ENCODE measurements around the gene PAM.
A peak's percentile ranks its signal among the peaks of the same experiment; 100 is the strongest.

Gene PAM

GRCh38 chr5:102753889-102754766 is 977 bp upstream of the PAM start:
- Mint-ChIP-seq H3K27ac (peak overlapping the region; percentile 94), H3K4me1 (peaks cover 67% of the 10 kb centered on the region), H3K27me3 (ENCODE audit: low read depth, poor library complexity) (peaks cover 7% of the 10 kb centered on the region), H3K36me3 (ENCODE audit: low read depth) (peaks cover 8% of the 10 kb centered on the region), H3K4me3 (peak overlapping the region; percentile 85), H3K9me3 (peaks cover 10% of the 10 kb centered on the region)
- no peak for TF ChIP-seq CTCF (IDR thresholded peaks at IDR 0.05)
- DNase-seq = peak; percentile 12

- no peak for TF ChIP-seq CTCF (IDR thresholded peaks at IDR 0.05)
- Mint-ChIP-seq H3K4me3 (peak overlapping the region; percentile 95), H3K4me1 (peaks cover 64% of the 10 kb centered on the region), H3K36me3 (ENCODE audit: low read depth) (peaks cover 8% of the 10 kb centered on the region), H3K27me3 (ENCODE audit: low read depth, poor library complexity) (peaks cover 11% of the 10 kb centered on the region), H3K9me3 (peaks cover 10% of the 10 kb centered on the region), H3K27ac (peak overlapping the region; percentile 99)
- DNase-seq = peak; percentile 60
Measured at GRCh38 chr5:102755686-102756371, 724 bp downstream of the PAM start.

DNA sequence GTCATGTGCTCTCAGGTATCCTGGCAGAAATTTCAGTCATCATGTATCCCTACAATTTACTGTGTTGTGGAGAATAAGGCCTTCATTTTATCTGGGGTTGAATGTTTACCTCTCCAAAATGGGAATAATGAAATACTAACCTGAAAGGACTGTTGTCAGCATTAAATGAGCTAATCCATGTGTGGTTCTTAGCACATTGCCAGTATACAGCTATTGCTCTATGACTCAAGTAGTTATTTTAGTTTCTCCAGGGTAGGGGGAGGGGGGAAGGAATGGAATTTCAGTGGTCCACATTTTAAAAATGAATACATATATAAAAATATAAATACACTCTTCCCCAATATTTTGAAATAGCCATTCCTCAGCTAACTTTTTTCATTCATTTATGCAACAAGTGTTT is 3.5 kb downstream of the PAM start:
- TF ChIP-seq CTCF (IDR thresholded peaks at IDR 0.05) = no peak
- Mint-ChIP-seq H3K4me3 (no peak overlapping the region), H3K27ac (no peak overlapping the region), H3K36me3 (ENCODE audit: low read depth) (peaks cover under 1% of the 10 kb centered on the region), H3K9me3 (no peaks in the 10 kb centered on the region), H3K27me3 (ENCODE audit: low read depth, poor library complexity) (peaks cover 3% of the 10 kb centered on the region), H3K4me1 (peaks cover 65% of the 10 kb centered on the region)
- no peak for DNase-seq

DNA sequence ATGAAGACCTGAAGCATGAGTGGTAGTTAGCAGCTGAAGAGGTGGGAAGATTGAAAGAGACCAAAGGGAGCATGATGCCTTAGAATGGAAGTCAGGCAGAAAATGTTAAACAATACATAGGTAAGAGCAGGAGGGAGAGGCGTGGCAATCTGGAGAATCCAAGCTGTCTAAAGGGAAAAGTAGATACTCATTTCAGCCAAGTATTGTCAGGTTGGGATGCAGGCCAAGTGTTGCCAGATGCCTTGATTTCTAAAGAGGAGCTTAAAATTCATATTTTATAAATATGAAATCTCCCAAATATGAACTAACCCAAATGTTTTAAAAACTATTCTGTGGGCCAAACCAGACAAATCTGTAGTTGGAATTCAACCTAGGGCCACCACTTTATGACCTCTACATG is 4.2 kb downstream of the PAM start:
- Mint-ChIP-seq H3K9me3 (no peaks in the 10 kb centered on the region), H3K4me1 (peaks cover 61% of the 10 kb centered on the region), H3K27me3 (ENCODE audit: low read depth, poor library complexity) (peaks cover 3% of the 10 kb centered on the region), H3K27ac (no peak overlapping the region), H3K4me3 (no peak overlapping the region), H3K36me3 (ENCODE audit: low read depth) (peaks cover 5% of the 10 kb centered on the region)
- TF ChIP-seq CTCF (IDR thresholded peaks at IDR 0.05) = no peak
- DNase-seq = no peak

GRCh38 chr5:102759700-102760099 is 4.6 kb downstream of the PAM start:
- Mint-ChIP-seq H3K27ac (no peak overlapping the region), H3K36me3 (ENCODE audit: low read depth) (peaks cover 9% of the 10 kb centered on the region), H3K4me1 (peaks cover 57% of the 10 kb centered on the region), H3K27me3 (ENCODE audit: low read depth, poor library complexity) (peaks cover 3% of the 10 kb centered on the region), H3K9me3 (no peaks in the 10 kb centered on the region), H3K4me3 (no peak overlapping the region)
- DNase-seq = no peak
- no peak for TF ChIP-seq CTCF (IDR thresholded peaks at IDR 0.05)

All from nephron progenitor cell (in vitro differentiated cells).